GM12801 (cell line): Measurements from ENCODE around the gene ALOX5.

Experiments
- TF ChIP-seq, protein P1 (sequence below): IDR thresholded peaks from one replicate; pipeline ENCODE4 v1.5.1; 2011; ENCODE audit warnings: control low read depth; ENCODE audit not compliant: insufficient read length; ENCODE audit errors: extremely low read depth

ALOX5 gene

DNA sequence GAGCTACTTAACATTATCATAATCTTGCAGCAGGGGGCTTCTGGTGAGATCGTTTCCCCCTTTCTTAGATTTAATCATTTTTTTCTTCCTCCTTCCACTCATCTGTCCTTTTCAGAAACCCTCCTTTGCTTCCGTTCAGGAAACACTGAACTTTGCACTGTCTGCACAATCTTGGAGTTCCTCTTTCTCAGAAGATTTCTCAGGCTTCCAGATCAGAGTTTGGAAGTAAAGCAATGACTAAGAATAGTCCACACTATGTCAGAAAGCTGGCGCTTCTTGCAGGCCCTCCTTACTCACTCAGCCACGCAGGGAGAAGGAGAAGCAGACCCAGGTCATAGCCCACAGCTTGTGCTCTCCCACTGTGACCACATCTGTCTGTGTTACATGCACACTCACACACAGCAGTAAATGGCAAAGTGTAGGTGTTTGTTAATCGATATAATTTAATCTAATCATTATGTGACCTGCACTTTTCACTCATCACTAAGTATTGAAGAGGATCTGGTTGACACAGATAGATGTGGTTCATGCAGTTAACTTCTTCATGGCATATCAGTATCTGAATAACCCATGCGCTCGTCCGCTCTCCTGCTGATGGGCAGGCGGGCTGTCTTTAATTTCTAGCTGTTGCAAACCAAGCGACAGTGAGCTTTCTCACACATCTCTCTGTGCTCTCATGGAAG is 30.2 kb downstream of the ALOX5 start:
- TF ChIP-seq, protein P1, sequence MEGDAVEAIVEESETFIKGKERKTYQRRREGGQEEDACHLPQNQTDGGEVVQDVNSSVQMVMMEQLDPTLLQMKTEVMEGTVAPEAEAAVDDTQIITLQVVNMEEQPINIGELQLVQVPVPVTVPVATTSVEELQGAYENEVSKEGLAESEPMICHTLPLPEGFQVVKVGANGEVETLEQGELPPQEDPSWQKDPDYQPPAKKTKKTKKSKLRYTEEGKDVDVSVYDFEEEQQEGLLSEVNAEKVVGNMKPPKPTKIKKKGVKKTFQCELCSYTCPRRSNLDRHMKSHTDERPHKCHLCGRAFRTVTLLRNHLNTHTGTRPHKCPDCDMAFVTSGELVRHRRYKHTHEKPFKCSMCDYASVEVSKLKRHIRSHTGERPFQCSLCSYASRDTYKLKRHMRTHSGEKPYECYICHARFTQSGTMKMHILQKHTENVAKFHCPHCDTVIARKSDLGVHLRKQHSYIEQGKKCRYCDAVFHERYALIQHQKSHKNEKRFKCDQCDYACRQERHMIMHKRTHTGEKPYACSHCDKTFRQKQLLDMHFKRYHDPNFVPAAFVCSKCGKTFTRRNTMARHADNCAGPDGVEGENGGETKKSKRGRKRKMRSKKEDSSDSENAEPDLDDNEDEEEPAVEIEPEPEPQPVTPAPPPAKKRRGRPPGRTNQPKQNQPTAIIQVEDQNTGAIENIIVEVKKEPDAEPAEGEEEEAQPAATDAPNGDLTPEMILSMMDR: no peak

DNA sequence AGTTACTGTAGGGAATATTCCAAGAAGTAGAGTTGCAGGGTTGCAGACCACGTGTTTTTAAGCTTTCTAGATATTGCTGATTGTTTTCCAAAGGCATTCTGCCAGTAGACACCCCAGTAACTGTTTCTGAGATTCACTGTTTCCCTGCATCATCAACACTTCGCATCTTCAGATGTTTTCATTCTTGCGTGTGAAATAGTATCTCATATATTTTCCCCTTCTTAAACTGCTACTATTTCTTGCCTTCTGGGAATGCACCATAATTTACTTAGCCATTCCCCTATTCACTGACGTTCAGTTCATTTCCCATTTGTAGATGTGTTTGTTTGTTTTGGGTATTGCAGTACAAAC is 30.7 kb downstream of the ALOX5 start:
- TF ChIP-seq, protein P1: no peak

DNA sequence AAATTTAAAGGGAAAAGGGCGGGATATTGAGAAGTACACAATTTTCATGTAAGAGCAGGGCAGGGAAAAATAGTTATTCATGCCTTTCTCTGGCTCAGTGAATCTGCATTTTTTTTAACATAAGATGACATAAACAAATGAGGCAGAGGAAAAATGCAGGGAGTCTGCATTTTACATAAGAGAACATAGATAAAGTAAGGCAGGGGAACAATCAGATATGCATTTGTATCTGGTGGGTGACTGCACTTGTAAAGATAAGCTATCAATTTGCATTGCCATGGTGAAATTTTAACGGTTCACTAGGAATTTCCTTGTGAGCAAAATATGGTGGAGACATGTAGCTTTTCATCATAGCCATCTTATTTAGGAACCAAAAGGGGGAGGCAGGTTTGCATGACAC is 33.5 kb downstream of the ALOX5 start:
- TF ChIP-seq, protein P1: no peak

DNA sequence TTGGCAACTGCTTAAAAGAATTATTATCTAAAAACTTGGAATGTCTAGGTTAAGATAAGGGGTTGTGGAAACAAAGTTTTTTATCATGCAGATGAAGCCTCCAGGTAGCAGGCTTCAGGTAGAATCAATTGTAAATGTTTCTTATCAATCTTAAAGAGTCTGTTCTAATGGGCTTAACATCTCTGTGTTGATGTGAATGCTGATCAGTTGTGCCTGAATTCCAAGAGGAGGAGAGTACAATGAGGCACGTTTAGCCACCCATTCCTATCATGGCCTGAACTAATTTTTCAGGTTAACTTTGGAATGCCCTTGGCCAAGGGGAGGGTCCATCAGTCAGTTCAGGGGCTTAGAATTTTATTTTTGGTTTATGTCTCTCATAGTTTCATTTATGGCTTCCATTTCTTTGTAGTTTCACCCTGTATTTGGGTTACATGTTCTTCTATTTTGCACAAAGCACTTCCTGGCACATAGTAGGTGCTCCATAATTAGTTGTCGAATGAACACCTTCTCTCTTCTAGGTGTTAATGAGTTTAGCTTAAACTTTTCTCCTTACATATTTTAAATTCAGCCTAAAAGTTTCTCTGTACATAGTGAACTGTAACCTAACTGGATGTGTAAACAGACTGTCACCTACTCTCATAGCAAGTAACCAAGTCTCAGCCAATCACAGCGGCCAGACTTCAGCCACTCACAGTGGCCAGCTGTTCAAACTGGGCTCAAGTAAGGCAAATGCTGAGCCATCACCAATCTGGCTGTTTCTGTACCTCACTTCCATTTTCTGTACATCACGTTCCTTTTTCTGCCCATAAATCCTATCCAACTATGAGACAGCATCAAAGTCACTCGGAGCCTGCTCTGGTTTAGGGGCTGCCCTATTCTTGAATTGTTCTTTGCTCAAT is 34.7 kb downstream of the ALOX5 start:
- TF ChIP-seq, protein P1: no peak

DNA sequence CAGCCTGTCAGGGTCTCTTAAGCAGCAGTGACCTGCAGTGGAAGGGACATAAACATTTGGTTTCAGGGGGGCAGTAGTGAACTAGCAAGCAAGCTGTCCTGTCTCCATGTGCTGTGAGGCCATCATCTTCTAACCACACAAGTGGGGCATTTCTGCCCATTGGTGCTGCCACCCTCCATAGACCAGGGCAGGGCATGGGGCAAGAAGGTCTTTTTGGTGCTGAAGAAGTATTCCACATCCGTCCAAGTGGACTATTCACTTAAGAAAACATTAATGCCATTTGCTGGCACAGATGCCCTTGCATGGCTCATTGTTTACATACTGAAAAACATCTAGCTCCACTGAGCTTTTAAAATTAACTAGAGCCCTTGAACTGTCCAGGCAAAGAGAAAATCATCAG is 35.8 kb downstream of the ALOX5 start:
- TF ChIP-seq, protein P1: no peak

DNA sequence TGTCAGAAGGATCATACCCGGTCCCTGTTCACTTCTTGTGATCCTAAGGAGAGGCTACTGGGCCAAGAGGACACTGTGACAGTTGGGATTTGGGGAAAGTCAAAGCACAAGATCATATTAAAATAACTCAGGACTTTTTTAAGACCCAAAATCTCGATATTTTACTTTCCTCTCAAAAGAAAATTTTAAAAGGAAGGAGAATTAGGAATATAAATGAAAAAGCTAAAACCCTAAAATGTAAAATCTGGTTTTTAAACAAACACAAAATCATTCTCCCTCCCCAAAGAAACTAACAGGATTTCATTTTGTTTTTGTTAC is 36.4 kb downstream of the ALOX5 start:
- TF ChIP-seq, protein P1: no peak

DNA sequence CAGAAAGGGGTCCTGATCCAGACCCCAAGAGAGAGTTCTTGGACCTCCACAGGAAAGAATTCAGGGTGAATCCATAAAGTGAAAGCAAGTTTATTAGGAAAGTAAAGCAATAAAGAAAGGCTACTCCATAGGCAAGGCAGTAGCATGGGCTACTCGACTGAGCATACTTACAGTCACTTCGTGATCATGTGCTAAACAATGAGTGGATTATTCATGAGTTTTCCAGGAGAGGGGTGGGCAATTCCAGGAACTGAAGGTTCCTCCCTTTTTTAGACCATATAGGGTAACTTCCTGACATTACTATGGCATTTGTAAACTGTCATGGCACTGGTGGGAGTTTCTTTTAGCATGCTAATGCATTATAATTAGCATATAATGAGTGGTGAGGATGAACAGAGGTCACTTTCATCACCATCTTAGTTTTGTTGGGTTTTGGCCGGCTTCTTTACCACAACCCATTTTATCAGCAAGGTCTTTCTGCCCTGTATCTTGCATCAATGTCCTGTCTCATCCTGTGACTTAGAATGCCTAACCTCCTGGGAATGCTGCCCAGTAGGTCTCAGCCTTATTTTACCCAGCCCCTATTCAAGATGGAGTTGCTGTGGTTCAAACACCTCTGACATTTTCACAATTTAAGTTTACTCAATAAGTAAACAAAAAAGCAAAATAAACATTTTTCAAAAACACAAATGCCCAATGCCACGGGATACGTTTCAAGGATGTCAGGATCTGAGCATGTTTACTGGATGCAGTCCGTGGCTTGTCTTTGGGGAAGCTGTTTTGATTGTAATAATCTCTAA is 37.0 kb downstream of the ALOX5 start:
- TF ChIP-seq, protein P1: no peak
